ENCODE data around the gene P3H2. TPM values are rescaled to one million over a fixed set of nuclear protein-coding genes. Genes with fewer than 3 reads are reported as not detected.

The P3H2 gene
- total and polyA plus RNA-seq, 2 experiments from 2014 or later: 8.2 to 24.2 TPM

- Histone ChIP-seq H4K20me1 (replicated peaks; ENCODE audit: insufficient read depth) (no peaks in the 10 kb centered on the region), H2AFZ (no peak overlapping the region), H3K79me2 (replicated peaks; ENCODE audit: insufficient read depth) (no peaks in the 10 kb centered on the region), H3K9me2 (ENCODE audit: insufficient read depth) (no peaks in the 10 kb centered on the region), H3K4me1 (ENCODE audit: insufficient read depth) (peaks cover 61% of the 10 kb centered on the region), H3K4me2 (no peak overlapping the region), H3K27me3 (ENCODE audit: insufficient read depth) (no peaks in the 10 kb centered on the region), H3F3A (replicated peaks; ENCODE audit: low read depth) (no peaks in the 10 kb centered on the region), H3K4me3 (no peak overlapping the region), H3K27ac (ENCODE audit: low read depth) (peak overlapping the region; percentile 84), H3K36me3 (ENCODE audit: insufficient read depth) (no peaks in the 10 kb centered on the region)
- ATAC-seq (no peak), DNase-seq (ENCODE audit: low spot score) (no peak)
- Mint-ChIP-seq H3K27me3 (ENCODE audit: insufficient read depth, low read depth, poor library complexity) (peaks cover 2% of the 10 kb centered on the region), H3K36me3 (ENCODE audit: low read depth) (no peaks in the 10 kb centered on the region; the same call in 2 of the 3 replicates), H3K27ac (peak overlapping the region; percentile 88), H3K9me3 (no peaks in the 10 kb centered on the region; the same call in 2 of the 3 replicates), H3K4me3 (no peak overlapping the region), H3K4me1 (peaks cover 82% of the 10 kb centered on the region)
- no peak for TF ChIP-seq CTCF (conservative IDR thresholded peaks at IDR 0.05; ENCODE audit: low read depth in 2 of 2)
- TF ChIP-seq ETS1 (IDR thresholded peaks at IDR 0.05): no peak
- no peak for TF ChIP-seq STAT1 (IDR thresholded peaks at IDR 0.05; ENCODE audit: unreplicated experiment)
- TF ChIP-seq ZNF331 (CRISPR knock-in tag; IDR thresholded peaks at IDR 0.05; ENCODE audit: low read depth): no peak
- no peak for TF ChIP-seq NANOG (IDR thresholded peaks at IDR 0.05; ENCODE audit: borderline replicate concordance)
- no peak for TF ChIP-seq JUNB (IDR thresholded peaks at IDR 0.05; ENCODE audit: unreplicated experiment)
- no peak for TF ChIP-seq CREB1 (CRISPR knock-in tag; IDR thresholded peaks at IDR 0.05; ENCODE audit: low read depth)
- no peak for TF ChIP-seq ZNF114 (CRISPR knock-in tag; IDR thresholded peaks at IDR 0.05)
- TF ChIP-seq EZH2phosphoT487 (IDR thresholded peaks at IDR 0.05; ENCODE audit: unreplicated experiment): no peak
- TF ChIP-seq ZNF462 (CRISPR knock-in tag; IDR thresholded peaks at IDR 0.05): no peak
- TF ChIP-seq EZH2 (IDR thresholded peaks at IDR 0.05; ENCODE audit: low read depth, unreplicated experiment): no peak
Observed at GRCh38 chr3:190040145-190040544, 80.6 kb downstream of the P3H2 start.

All from GM23338 (cell line).